SK-N-SH (cell line): ENCODE measurements around the gene LIX1. TPM values are rescaled to one million over a fixed set of nuclear protein-coding genes. Genes with fewer than 3 reads are reported as not detected.

Experiments
- CTCF ChIA-PET: fragments of 300-600, 350-600 bp; formaldehyde crosslinking; extraction: SDS; loops from one replicate; lab custom pipeline; 2021; lab: Yijun Ruan, JAX
- POLR2A ChIA-PET: fragments of 350-600 bp; sonication (Branson Sonifier 250); formaldehyde crosslinking; extraction: SDS; loops from one replicate; lab custom pipeline; 2020; ENCODE audit warnings: antibody characterized with exemption, inconsistent platforms; lab: Yijun Ruan, JAX
- DNase-seq: peaks from one replicate; pipeline ENCODE4 v3.0.0; 2012
- H2AFZ ChIP-seq: fragments of 200-600 bp; sonication (generic); 2 replicates; pipeline ENCODE4 v1.8.1; 2016; ENCODE audit warnings: antibody characterized with exemption, mild to moderate bottlenecking, low read depth
- H3F3A ChIP-seq: fragments of 200-600 bp; sonication (generic); replicated peaks from 2 replicates; pipeline ENCODE3; 2016; ENCODE audit warnings: antibody characterized with exemption, mild to moderate bottlenecking; ENCODE audit not compliant: insufficient read depth
- H3K27ac ChIP-seq, 2 experiments: fragments of 200-500 bp in 1 of 2; fragments of 200-600 bp in 1 of 2; sonication (Bioruptor generic) in 1 of 2; sonication (generic), shearing (Covaris generic) in 1 of 2; 2 replicates each; pipeline versions ENCODE4 v1.5.1 to v1.6.1; 2014 to 2016; ENCODE audit warnings: low read depth in 2 of 2, inconsistent platforms in 1 of 2, low read length in 1 of 2, mild to moderate bottlenecking in 1 of 2, mixed read lengths in 1 of 2
- H3K27me3 ChIP-seq: fragments of 200-600 bp; sonication (generic), shearing (Covaris generic); 2 replicates; pipeline ENCODE4 v1.6.1; 2016; ENCODE audit warnings: mixed run types; ENCODE audit not compliant: insufficient read depth
- H3K36me3 ChIP-seq, 2 experiments: fragments of 200-500 bp in 1 of 2; fragments of 200-600 bp in 1 of 2; sonication (Bioruptor generic) in 1 of 2; sonication (generic) in 1 of 2; replicated peaks in 1 of 2; 2 replicates each; pipeline versions ENCODE3 to v1.5.1; 2014 to 2016; ENCODE audit warnings: low read length in 1 of 2, mild to moderate bottlenecking in 1 of 2; ENCODE audit not compliant: insufficient read depth in 2 of 2, control insufficient read depth in 1 of 2
- H3K4me1 ChIP-seq, 2 experiments: fragments of 200-500 bp in 1 of 2; fragments of 200-600 bp in 1 of 2; sonication (Bioruptor generic) in 1 of 2; sonication (generic), shearing (Covaris generic) in 1 of 2; 2 replicates each; pipeline versions ENCODE4 v1.5.1 to v1.6.1; 2014 to 2016; ENCODE audit warnings: low read depth in 1 of 2, low read length in 1 of 2, mixed run types in 1 of 2; ENCODE audit not compliant: insufficient read depth in 2 of 2, control insufficient read depth in 1 of 2
- H3K4me2 ChIP-seq: fragments of 200-600 bp; sonication (generic), shearing (Covaris generic); 2 replicates; pipeline ENCODE4 v1.6.1; 2017; ENCODE audit warnings: mixed run types
- H3K4me3 ChIP-seq, 2 experiments: fragments of 200-500 bp in 1 of 2; fragments of 200-600 bp in 1 of 2; sonication (Bioruptor generic) in 1 of 2; sonication (generic), shearing (Covaris generic) in 1 of 2; 2 replicates each; pipeline versions ENCODE4 v1.5.1 to v1.8.1; 2014 to 2016; ENCODE audit warnings: low read depth in 2 of 2, inconsistent platforms in 1 of 2, low read length in 1 of 2, mild to moderate bottlenecking in 1 of 2, mixed read lengths in 1 of 2, moderate library complexity in 1 of 2
- H3K79me2 ChIP-seq: fragments of 200-600 bp; sonication (generic); 2 replicates; pipeline ENCODE4 v1.8.1; 2017; ENCODE audit warnings: mild to moderate bottlenecking; ENCODE audit not compliant: insufficient read depth
- H3K9ac ChIP-seq: fragments of 200-600 bp; sonication (generic); 2 replicates; pipeline ENCODE4 v1.6.1; 2017; ENCODE audit warnings: mixed run types
- H3K9me2 ChIP-seq: fragments of 200-600 bp; sonication (generic); 2 replicates; pipeline ENCODE4 v1.6.1; 2017; ENCODE audit warnings: mixed run types
- H3K9me3 ChIP-seq: fragments of 200-600 bp; sonication (generic); 2 replicates; pipeline ENCODE4 v1.6.1; 2017; ENCODE audit warnings: mixed run types, mild to moderate bottlenecking, moderate library complexity
- H4K20me1 ChIP-seq: fragments of 200-600 bp; sonication (generic); 2 replicates; pipeline ENCODE4 v1.6.1; 2017; ENCODE audit warnings: mild to moderate bottlenecking, mixed run types; ENCODE audit not compliant: insufficient read depth
- ELF1 ChIP-seq: IDR thresholded peaks from 2 replicates; pipeline ENCODE4 v1.4.0; 2012
- EZH2phosphoT487 ChIP-seq: fragments of 200-600 bp; sonication (generic); IDR thresholded peaks from 2 replicates; pipeline ENCODE4 v1.6.1; 2017; ENCODE audit warnings: low read depth, mixed run types, mild to moderate bottlenecking, antibody characterized with exemption, moderate library complexity, borderline replicate concordance
- JUND ChIP-seq: IDR thresholded peaks from 2 replicates; pipeline ENCODE4 v1.4.0; 2012
- MEF2A ChIP-seq: IDR thresholded peaks from 2 replicates; pipeline ENCODE4 v1.4.0; 2012; ENCODE audit warnings: low read depth, borderline replicate concordance
- TAF1 ChIP-seq: IDR thresholded peaks from 2 replicates; pipeline ENCODE4 v1.6.1; 2012; ENCODE audit warnings: low read depth, mild to moderate bottlenecking, low read length, moderate library complexity, borderline replicate concordance
- TCF12 ChIP-seq: IDR thresholded peaks from 2 replicates; pipeline ENCODE4 v1.4.0; 2012
- TEAD4 ChIP-seq: IDR thresholded peaks from 2 replicates; pipeline ENCODE4 v1.4.0; 2012; ENCODE audit warnings: mild to moderate bottlenecking, borderline replicate concordance; ENCODE audit not compliant: insufficient read depth
- YY1 ChIP-seq: IDR thresholded peaks from 2 replicates; pipeline ENCODE4 v1.4.0; 2012; ENCODE audit warnings: low read depth, mild to moderate bottlenecking
- WGBS: methylation state at CpG from one replicate; pipeline ENCODE4 v1.1.6; 2017; ENCODE audit warnings: low lambda C conversion rate; 5-methylcytosine and 5-hydroxymethylcytosine counted together
- polyA plus RNA-seq, 3 experiments: library from polyadenylated mRNA; depleted of rRNA; stranded (reverse); fragments of >200 nt; gene quantifications; 2 replicates each; pipeline ENCODE4 v1.2.3, GENCODE V29; 2012
- TF ChIP-seq, protein P1 (sequence below): IDR thresholded peaks from 2 replicates; pipeline ENCODE4 v1.4.0; 2012; ENCODE audit warnings: low read depth
- TF ChIP-seq, protein P2 (sequence below): IDR thresholded peaks from 2 replicates; pipeline ENCODE4 v1.4.0; 2012; ENCODE audit warnings: low read depth, borderline replicate concordance

Gene LIX1
- polyA plus RNA-seq, 1 of the 3 experiments (the other 2 are of a cell fraction): not detected

DNA sequence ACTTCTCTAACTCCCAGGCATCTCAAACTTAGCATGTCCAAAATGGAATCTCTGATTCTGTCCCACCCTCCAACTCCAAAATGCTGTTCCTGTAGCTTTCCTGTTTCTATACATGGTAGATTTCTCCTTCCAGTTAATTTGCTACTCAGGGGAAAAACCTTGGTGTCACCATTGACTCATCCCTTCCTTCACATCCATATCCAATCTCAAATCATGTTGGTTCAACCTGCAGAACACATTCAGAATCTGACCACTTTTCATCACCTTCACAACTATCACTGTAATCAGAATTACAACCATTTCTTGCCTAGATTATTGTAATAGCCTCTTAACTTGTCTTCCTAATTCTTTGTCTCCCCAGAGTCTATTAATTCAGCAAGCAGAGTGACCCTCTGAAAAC lies 29.8 kb upstream of the LIX1 start:
- Histone ChIP-seq H3K9ac (no peak overlapping the region), H3F3A (no peaks in the 10 kb centered on the region), H3K79me2 (peaks cover 6% of the 10 kb centered on the region; the same call in 1 of the 2 replicates), H3K27ac (no peak overlapping the region), H3K4me1 (no peaks in the 10 kb centered on the region), H2AFZ (no peak overlapping the region), H3K4me2 (no peak overlapping the region), H3K36me3 (peaks cover 91 to 92% of the 10 kb centered on the region in 2 experiments), H4K20me1 (no peaks in the 10 kb centered on the region), H3K9me2 (no peaks in the 10 kb centered on the region), H3K4me3 (no peak overlapping the region), H3K9me3 (no peaks in the 10 kb centered on the region), H3K27me3 (no peaks in the 10 kb centered on the region)
- DNase-seq: no peak
- POLR2A ChIA-PET: no interaction called here
- CTCF ChIA-PET: interaction anchor here (1.7 kb wide), 1 partner anchor 8 kb away, joined by 6 read pairs; no protein-coding TSS in a partner anchor
- TF ChIP-seq JUND (no peak), ELF1 (no peak)

- Histone ChIP-seq H2AFZ (no peak overlapping the region), H3K36me3 (peaks cover 89 to 90% of the 10 kb centered on the region in 2 experiments), H3K4me2 (no peak overlapping the region), H3K79me2 (peaks cover 6% of the 10 kb centered on the region; the same call in 1 of the 2 replicates), H3K4me1 (no peaks in the 10 kb centered on the region), H3K9ac (no peak overlapping the region), H3K4me3 (no peak overlapping the region), H3K27me3 (no peaks in the 10 kb centered on the region), H3K9me2 (no peaks in the 10 kb centered on the region), H3F3A (no peaks in the 10 kb centered on the region), H4K20me1 (no peaks in the 10 kb centered on the region), H3K9me3 (no peaks in the 10 kb centered on the region), H3K27ac (no peak overlapping the region)
- ChIA-PET POLR2A (no interaction called here), CTCF (interaction anchor here (1.0 to 1.7 kb wide), 3 partner anchors 8 to 303 kb away, joined by 3 to 6 read pairs (median 4); no protein-coding TSS in a partner anchor)
- DNase-seq: no peak
- TF ChIP-seq, protein P1, sequence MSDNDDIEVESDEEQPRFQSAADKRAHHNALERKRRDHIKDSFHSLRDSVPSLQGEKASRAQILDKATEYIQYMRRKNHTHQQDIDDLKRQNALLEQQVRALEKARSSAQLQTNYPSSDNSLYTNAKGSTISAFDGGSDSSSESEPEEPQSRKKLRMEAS: no peak
- TF ChIP-seq JUND (no peak), MEF2A (no peak)
- WGBS: 98% methylated on average over 3 of the region's 3 CpGs
Measured at GRCh38 chr5:97171703-97172102, 29.3 kb upstream of the LIX1 start.

DNA sequence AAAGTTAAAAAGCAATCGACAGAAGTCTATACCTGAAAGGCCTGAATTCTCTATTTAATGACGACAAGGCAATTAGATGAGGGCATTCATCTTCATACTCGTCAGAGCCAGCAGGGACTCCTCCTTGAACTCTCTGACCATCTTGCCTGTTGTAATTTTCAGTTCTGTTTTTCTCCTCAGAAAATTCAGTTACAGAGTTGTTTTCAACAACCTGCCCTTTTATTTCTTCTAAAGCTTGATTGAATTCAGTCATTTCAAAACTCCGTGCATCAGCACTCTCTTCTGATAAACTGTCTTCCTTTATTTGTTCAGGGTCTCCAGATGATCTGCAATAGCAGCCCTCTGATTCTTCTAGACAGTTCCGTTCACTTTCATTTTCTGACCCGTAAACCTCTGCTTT lies 25.0 kb upstream of the LIX1 start:
- POLR2A ChIA-PET: no interaction called here
- CTCF ChIA-PET: interaction anchor here (1.2 to 12.2 kb wide), 3 partner anchors 12 to 415 kb away, joined by 3 to 118 read pairs (median 12); no protein-coding TSS in a partner anchor
- Histone ChIP-seq H3K79me2 (peaks cover 7% of the 10 kb centered on the region; the same call in 1 of the 2 replicates), H3K4me2 (no peak overlapping the region), H4K20me1 (no peaks in the 10 kb centered on the region), H3K36me3 (peaks cover 68 to 77% of the 10 kb centered on the region in 2 experiments), H3K9me2 (no peaks in the 10 kb centered on the region), H3K4me3 (no peak overlapping the region), H2AFZ (no peak overlapping the region), H3F3A (peaks cover 24% of the 10 kb centered on the region), H3K9me3 (no peaks in the 10 kb centered on the region), H3K9ac (no peak overlapping the region), H3K4me1 (no peaks in the 10 kb centered on the region), H3K27ac (no peak overlapping the region), H3K27me3 (no peaks in the 10 kb centered on the region)
- TF ChIP-seq EZH2phosphoT487: no peak
- no peak for TF ChIP-seq YY1
- TF ChIP-seq TCF12: no peak
- TF ChIP-seq, protein P1: no peak
- no peak for TF ChIP-seq TAF1
- TF ChIP-seq, protein P2, sequence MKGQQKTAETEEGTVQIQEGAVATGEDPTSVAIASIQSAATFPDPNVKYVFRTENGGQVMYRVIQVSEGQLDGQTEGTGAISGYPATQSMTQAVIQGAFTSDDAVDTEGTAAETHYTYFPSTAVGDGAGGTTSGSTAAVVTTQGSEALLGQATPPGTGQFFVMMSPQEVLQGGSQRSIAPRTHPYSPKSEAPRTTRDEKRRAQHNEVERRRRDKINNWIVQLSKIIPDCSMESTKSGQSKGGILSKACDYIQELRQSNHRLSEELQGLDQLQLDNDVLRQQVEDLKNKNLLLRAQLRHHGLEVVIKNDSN: no peak
- no peak for TF ChIP-seq TEAD4
- 73% methylated on average over 6 of the region's 6 CpGs for WGBS
- no peak for DNase-seq
